T-cell (primary cell): Measurements from ENCODE around the gene BLOC1S1. TPM values are rescaled to one million over a fixed set of nuclear protein-coding genes. Genes with fewer than 3 reads are reported as not detected.

Experiments used
- ATAC-seq, 4 experiments: fragments of 200-7000 bp in 3 of 4; fragments of 150-1000 bp in 1 of 4; cut with Tn5 transposase; replicated peaks in 1 of 4; 1 replicate in 3 of 4; 2 replicates in 1 of 4; pipeline ENCODE4 v1.10.0; 2021; ENCODE audit warnings: moderate library complexity in 3 of 4, mild to moderate bottlenecking in 2 of 4, moderate number of reproducible peaks in 1 of 4
- CTCF ChIA-PET, 2 donors: fragments of 300-600 bp; sonication (Branson Sonifier 250); formaldehyde crosslinking; loops; one replicate each; lab custom pipeline; 2022; ENCODE audit warnings: antibody characterized with exemption in 2 of 2; lab: Charles Lee
- POLR2A ChIA-PET, 2 donors: fragments of 300-600 bp; sonication (Branson Sonifier 250); formaldehyde crosslinking; loops; one replicate each; lab custom pipeline; 2022; ENCODE audit warnings: antibody characterized with exemption in 2 of 2; lab: Charles Lee
- DNase-seq, 35 experiments: peaks; one replicate each; pipeline versions ENCODE4 v3.0.0 to v3.0.0-alpha.2; 2013 to 2023
- H3K27ac ChIP-seq: one replicate; pipeline ENCODE4 v1.5.1; 2013; ENCODE audit warnings: low read length
- H3K27me3 ChIP-seq, 2 experiments: replicated peaks in 1 of 2; 1 replicate in 1 of 2; 2 replicates in 1 of 2; pipeline versions ENCODE4 v1.6.1 to v1.7.0; 2013; ENCODE audit warnings: low read length in 1 of 2, mixed read lengths in 1 of 2; ENCODE audit not compliant: control insufficient read depth in 2 of 2, insufficient read depth in 2 of 2; ENCODE audit errors: extremely low read depth in 1 of 2
- H3K36me3 ChIP-seq, 2 donors: 1 replicate in 1 of 2; 2 replicates in 1 of 2; pipeline versions ENCODE4 v1.6.1 to v1.7.0; 2013; ENCODE audit warnings: low read length in 1 of 2; ENCODE audit not compliant: control insufficient read depth in 2 of 2, insufficient read depth in 1 of 2; ENCODE audit errors: extremely low read depth in 1 of 2
- H3K4me1 ChIP-seq, 2 experiments: 1 replicate in 1 of 2; 2 replicates in 1 of 2; pipeline versions ENCODE4 v1.6.1 to v1.7.0; 2013; ENCODE audit warnings: low read length in 2 of 2, mixed read lengths in 1 of 2; ENCODE audit not compliant: insufficient read depth in 2 of 2, control insufficient read depth in 1 of 2; ENCODE audit errors: extremely low read depth in 1 of 2
- H3K4me3 ChIP-seq, 2 donors: 1 replicate in 1 of 2; 2 replicates in 1 of 2; pipeline versions ENCODE4 v1.5.1 to v1.7.0; 2013; ENCODE audit warnings: mild to moderate bottlenecking in 2 of 2, low read length in 1 of 2, moderate library complexity in 1 of 2; ENCODE audit not compliant: control insufficient read depth in 1 of 2; ENCODE audit errors: extremely low read depth in 1 of 2
- H3K9me3 ChIP-seq: 2 replicates; pipeline ENCODE4 v1.7.0; 2013
- H3K27ac Mint-ChIP-seq, 2 donors: one replicate each; pipeline ENCODE4 v1.8.0; 2020 to 2021; ENCODE audit warnings: mild to moderate bottlenecking in 2 of 2, mixed read lengths in 2 of 2
- H3K27me3 Mint-ChIP-seq, 2 donors: one replicate each; pipeline ENCODE4 v1.8.0; 2021 to 2022; ENCODE audit warnings: mixed read lengths in 2 of 2
- H3K36me3 Mint-ChIP-seq: one replicate; pipeline ENCODE4 v1.8.0; 2021; ENCODE audit warnings: mixed read lengths
- H3K4me1 Mint-ChIP-seq, 3 donors: one replicate each; pipeline ENCODE4 v1.8.0; 2020 to 2022; ENCODE audit warnings: mixed read lengths in 3 of 3, mild to moderate bottlenecking in 1 of 3
- H3K4me3 Mint-ChIP-seq, 3 donors: one replicate each; pipeline ENCODE4 v1.8.0; 2020 to 2022; ENCODE audit warnings: mild to moderate bottlenecking in 3 of 3, mixed read lengths in 3 of 3, moderate library complexity in 3 of 3
- H3K9me3 Mint-ChIP-seq, 3 donors: one replicate each; pipeline ENCODE4 v1.8.0; 2020 to 2022; ENCODE audit warnings: mixed read lengths in 3 of 3
- WGBS: methylation state at CpG from one replicate; pipeline ENCODE4 v1.1.5; 2013; ENCODE audit warnings: missing lambda C conversion rate; ENCODE audit not compliant: insufficient coverage; 5-methylcytosine and 5-hydroxymethylcytosine counted together
- total RNA-seq, 35 experiments: library from RNA in 6 of 35; stranded (reverse) in 6 of 35; fragments of 120-200 nt in 1 of 35; gene quantifications; one replicate each; pipeline versions ENCODE4 v1.2.1 to v1.2.4 and lab custom pipeline; 2013 to 2026

The BLOC1S1 gene
- total RNA-seq, 5 donors from 2014 or later (not counting 1 experiment from before 2014, with no cell fraction given), result 49.4 to 76.6 (median 72.7) TPM

DNA sequence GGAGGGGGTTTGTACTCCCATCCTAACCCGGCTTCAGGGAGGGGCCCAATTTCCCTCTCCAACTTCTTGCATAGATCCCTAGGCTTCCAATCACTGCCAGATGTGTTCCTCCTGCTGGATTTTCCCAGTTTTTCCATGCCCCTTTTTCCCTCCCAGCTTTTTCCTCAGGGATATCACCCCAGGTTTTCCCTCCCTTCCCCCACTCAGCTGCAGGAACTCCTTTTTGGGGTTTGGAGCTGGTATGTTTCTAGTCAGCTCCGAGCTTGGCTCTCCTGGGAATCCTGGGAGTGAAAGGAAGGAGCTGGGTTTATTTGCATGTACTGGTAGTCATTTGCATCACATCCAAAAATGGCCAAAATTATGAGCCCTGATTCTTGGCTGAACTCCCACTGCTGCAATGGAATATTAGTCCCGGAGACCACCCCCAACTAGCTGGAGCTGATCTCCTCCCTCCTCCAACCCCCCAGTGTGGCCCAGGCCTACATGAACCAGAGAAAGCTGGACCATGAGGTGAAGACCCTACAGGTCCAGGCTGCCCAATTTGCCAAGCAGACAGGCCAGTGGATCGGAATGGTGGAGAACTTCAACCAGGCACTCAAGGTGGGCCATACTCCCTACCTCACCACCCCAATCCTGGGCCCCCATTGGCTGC is 2.9 kb downstream of the BLOC1S1 start:
- H3K4me3 ChIP-seq, result no peak overlapping the region
- H3K27ac ChIP-seq, result no peak overlapping the region
- H3K9me3 ChIP-seq, result no peaks in the 10 kb centered on the region
- WGBS, result no CpG with 5 or more reads among the region's 4 CpGs
- POLR2A ChIA-PET, result interaction anchor here in 1 of 2 donors (0.6 kb wide), 1 partner anchor 233 kb away, joined by 3 read pairs; no protein-coding TSS in a partner anchor
- peak overlapping the region in 1 of 2 donors; percentile 58 for H3K27ac Mint-ChIP-seq
- H3K4me3 Mint-ChIP-seq, result no peak overlapping the region
- CTCF ChIA-PET, result no interaction called here
- H3K9me3 Mint-ChIP-seq, result no peaks in the 10 kb centered on the region
- H3K4me1 ChIP-seq, result peaks cover 9 to 48% of the 10 kb centered on the region in 2 experiments
- H3K36me3 Mint-ChIP-seq, result peaks cover 3% of the 10 kb centered on the region
- peaks cover 0 to 1% of the 10 kb centered on the region in 2 donors for H3K27me3 Mint-ChIP-seq
- ATAC-seq, result no peak
- H3K4me1 Mint-ChIP-seq, result peaks cover 23 to 45% (median 34%) of the 10 kb centered on the region in 3 donors
- H3K36me3 ChIP-seq, result peaks cover 6 to 24% of the 10 kb centered on the region in 2 donors
- no peaks in the 10 kb centered on the region for H3K27me3 ChIP-seq
- no peak for DNase-seq

DNA sequence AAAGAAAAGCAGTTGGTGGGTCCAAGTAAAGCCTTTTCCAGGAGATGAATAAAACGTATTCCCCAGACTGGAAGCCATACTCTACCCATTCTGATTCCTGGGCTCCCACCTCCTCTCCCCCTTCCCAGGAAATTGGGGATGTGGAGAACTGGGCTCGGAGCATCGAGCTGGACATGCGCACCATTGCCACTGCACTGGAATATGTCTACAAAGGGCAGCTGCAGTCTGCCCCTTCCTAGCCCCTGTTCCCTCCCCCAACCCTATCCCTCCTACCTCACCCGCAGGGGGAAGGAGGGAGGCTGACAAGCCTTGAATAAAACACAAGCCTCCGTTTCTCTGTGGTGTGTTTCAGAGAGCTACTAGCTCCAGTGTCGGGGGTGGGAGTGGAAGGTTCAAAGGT is 3.5 kb downstream of the BLOC1S1 start:
- no peak for DNase-seq
- no peaks in the 10 kb centered on the region for H3K9me3 ChIP-seq
- peaks cover 9 to 48% of the 10 kb centered on the region in 2 experiments for H3K4me1 ChIP-seq
- no peak overlapping the region for H3K4me3 Mint-ChIP-seq
- peaks cover 6 to 24% of the 10 kb centered on the region in 2 donors for H3K36me3 ChIP-seq
- H3K4me1 Mint-ChIP-seq, result peaks cover 23 to 45% (median 34%) of the 10 kb centered on the region in 3 donors
- ChIA-PET POLR2A (no interaction called here), CTCF (interaction anchor here (0.6 to 0.7 kb wide), 2 partner anchors 19 to 28 kb away, joined by 3 to 5 read pairs; no protein-coding TSS in a partner anchor)
- no peak overlapping the region for H3K27ac Mint-ChIP-seq
- H3K4me3 ChIP-seq, result no peak overlapping the region
- H3K27me3 Mint-ChIP-seq, result peaks cover 0 to 1% of the 10 kb centered on the region in 2 donors
- H3K36me3 Mint-ChIP-seq, result peaks cover 3% of the 10 kb centered on the region
- no peak overlapping the region for H3K27ac ChIP-seq
- 80% methylated on average over 1 of the region's 7 CpGs for WGBS
- no peak for ATAC-seq
- H3K27me3 ChIP-seq, result no peaks in the 10 kb centered on the region
- no peaks in the 10 kb centered on the region for H3K9me3 Mint-ChIP-seq

DNA sequence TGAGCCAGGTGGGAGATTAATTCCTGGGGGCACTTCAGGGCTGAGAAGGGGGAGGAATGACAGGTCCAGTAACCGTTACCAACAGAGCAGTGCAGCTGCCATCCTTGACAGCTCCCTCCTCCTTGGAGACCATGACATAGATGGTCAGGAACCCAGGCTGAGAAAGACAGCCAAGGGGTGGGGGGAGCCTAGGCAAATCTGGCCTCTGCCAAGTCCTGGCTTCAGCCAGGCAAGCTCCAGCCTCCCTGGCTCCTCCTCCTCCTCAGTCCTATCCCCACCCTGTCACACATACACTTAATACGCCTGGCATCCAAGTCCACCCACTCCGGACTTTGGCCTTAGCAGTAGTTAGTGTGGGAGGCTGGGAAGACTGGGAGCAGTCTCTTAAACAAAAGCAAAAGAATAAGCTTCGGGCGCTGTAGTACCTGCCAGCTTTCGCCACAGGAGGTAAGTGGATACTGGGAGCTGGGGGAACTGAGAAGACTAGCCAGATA is 4.3 kb downstream of the BLOC1S1 start, which contains the start of gene RDH5:
TSS of gene RDH5 (plus strand) at position 323 of the 494 bp plus-strand sequence. CDS start 792 bp downstream, outside the sequence.
- Histone ChIP-seq H3K27ac (no peak within 1 kb of the TSS), H3K4me1 (peaks cover 9 to 55% of the 10 kb centered on the region in 2 experiments), H3K36me3 (peaks cover 6 to 28% of the 10 kb centered on the region in 2 donors), H3K9me3 (no peaks in the 10 kb centered on the region), H3K27me3 (no peaks in the 10 kb centered on the region), H3K4me3 (no peak within 1 kb of the TSS)
- H3K4me3 Mint-ChIP-seq, result no peak within 1 kb of the TSS
- ATAC-seq (no peak), DNase-seq (no peak)
- ChIA-PET POLR2A (no interaction called here), CTCF (interaction anchor here in 1 of 2 donors (0.7 kb wide), 1 partner anchor 18 kb away, joined by 3 read pairs; no protein-coding TSS in a partner anchor)
- peak within 1 kb of the TSS in 1 of 2 donors; percentile 15 for H3K27ac Mint-ChIP-seq
- peaks cover 3% of the 10 kb centered on the region for H3K36me3 Mint-ChIP-seq
- H3K4me1 Mint-ChIP-seq, result peaks cover 28 to 50% (median 40%) of the 10 kb centered on the region in 3 donors
- peaks cover 0 to 1% of the 10 kb centered on the region in 2 donors for H3K27me3 Mint-ChIP-seq
- no CpG with 5 or more reads among the region's 6 CpGs for WGBS
- no peaks in the 10 kb centered on the region for H3K9me3 Mint-ChIP-seq

DNA sequence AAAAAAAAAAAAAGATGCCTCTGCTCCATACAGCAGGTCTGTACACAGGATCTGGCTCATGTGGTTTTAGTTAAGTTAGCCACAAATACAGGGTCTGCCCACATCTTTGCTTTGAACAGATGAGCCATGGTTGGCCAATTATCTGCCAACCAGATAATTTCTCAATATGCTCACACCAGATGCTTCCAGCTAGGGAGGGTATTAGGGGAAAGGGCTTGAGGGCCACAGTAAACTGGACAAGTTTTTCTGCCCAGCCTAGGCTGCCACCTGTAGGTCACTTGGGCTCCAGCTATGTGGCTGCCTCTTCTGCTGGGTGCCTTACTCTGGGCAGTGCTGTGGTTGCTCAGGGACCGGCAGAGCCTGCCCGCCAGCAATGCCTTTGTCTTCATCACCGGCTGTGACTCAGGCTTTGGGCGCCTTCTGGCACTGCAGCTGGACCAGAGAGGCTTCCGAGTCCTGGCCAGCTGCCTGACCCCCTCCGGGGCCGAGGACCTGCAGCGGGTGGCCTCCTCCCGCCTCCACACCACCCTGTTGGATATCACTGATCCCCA is 5.1 kb downstream of the BLOC1S1 start:
- H3K36me3 ChIP-seq, result peaks cover 6 to 31% of the 10 kb centered on the region in 2 donors
- Mint-ChIP-seq H3K9me3 (no peaks in the 10 kb centered on the region), H3K27me3 (no peaks in the 10 kb centered on the region), H3K4me1 (peaks cover 28 to 50% (median 32%) of the 10 kb centered on the region in 3 donors), H3K27ac (no peak overlapping the region), H3K36me3 (peaks cover 5% of the 10 kb centered on the region), H3K4me3 (no peak overlapping the region)
- H3K4me3 ChIP-seq, result no peak overlapping the region
- ChIA-PET CTCF (no interaction called here), POLR2A (no interaction called here)
- 98% methylated on average over 7 of the region's 9 CpGs for WGBS
- H3K27ac ChIP-seq, result no peak overlapping the region
- H3K9me3 ChIP-seq, result no peaks in the 10 kb centered on the region
- no peaks in the 10 kb centered on the region for H3K27me3 ChIP-seq
- no peak for ATAC-seq
- peaks cover 5 to 49% of the 10 kb centered on the region in 2 experiments for H3K4me1 ChIP-seq
- no peak for DNase-seq

GRCh38 chr12:55721601-55722213 is 5.9 kb downstream of the BLOC1S1 start:
- ChIA-PET CTCF (no interaction called here), POLR2A (no interaction called here)
- Histone ChIP-seq H3K4me1 (peaks cover 2 to 43% of the 10 kb centered on the region in 2 experiments), H3K27me3 (no peaks in the 10 kb centered on the region), H3K4me3 (no peak overlapping the region), H3K9me3 (no peaks in the 10 kb centered on the region), H3K36me3 (peaks cover 6 to 34% of the 10 kb centered on the region in 2 donors), H3K27ac (no peak overlapping the region)
- H3K9me3 Mint-ChIP-seq, result no peaks in the 10 kb centered on the region
- peaks cover 25 to 50% (median 33%) of the 10 kb centered on the region in 3 donors for H3K4me1 Mint-ChIP-seq
- ATAC-seq, result no peak
- 84% methylated on average over 9 of the region's 14 CpGs for WGBS
- DNase-seq, result no peak
- H3K27ac Mint-ChIP-seq, result peak overlapping the region in 1 of 2 donors; percentile 45
- no peak overlapping the region for H3K4me3 Mint-ChIP-seq
- H3K36me3 Mint-ChIP-seq, result peaks cover 6% of the 10 kb centered on the region
- H3K27me3 Mint-ChIP-seq, result no peaks in the 10 kb centered on the region

DNA sequence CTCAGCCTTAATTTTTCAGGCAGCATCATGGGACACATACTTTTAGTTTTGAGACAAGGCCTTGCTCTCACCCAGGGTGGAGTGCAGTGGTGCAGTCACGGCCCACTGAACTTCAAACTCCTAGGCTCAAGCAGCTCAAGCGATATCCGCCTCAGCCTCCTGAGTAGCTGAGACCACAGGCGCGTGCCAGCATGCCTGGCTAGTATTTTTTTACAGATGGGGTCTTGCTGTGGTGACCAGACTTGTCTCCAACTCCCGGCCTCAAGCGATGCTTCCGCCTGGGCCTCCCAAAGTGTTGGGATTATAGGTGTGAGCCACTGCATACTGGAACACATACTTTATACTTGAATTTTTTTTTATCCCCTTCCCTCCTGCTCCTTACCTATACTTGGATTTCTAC is 7.1 kb downstream of the BLOC1S1 start:
- peaks cover 28 to 50% (median 31%) of the 10 kb centered on the region in 3 donors for H3K4me1 Mint-ChIP-seq
- H3K36me3 ChIP-seq, result peaks cover 6 to 34% of the 10 kb centered on the region in 2 donors
- H3K27ac Mint-ChIP-seq, result no peak overlapping the region
- peaks cover 6% of the 10 kb centered on the region for H3K36me3 Mint-ChIP-seq
- no peak for DNase-seq
- WGBS, result 100% methylated on average over 5 of the region's 8 CpGs
- H3K27ac ChIP-seq, result no peak overlapping the region
- no peak overlapping the region for H3K4me3 Mint-ChIP-seq
- ChIA-PET CTCF (interaction anchor here in 1 of 2 donors (0.5 kb wide), 1 partner anchor 8 kb away, joined by 3 read pairs; no protein-coding TSS in a partner anchor), POLR2A (no interaction called here)
- no peaks in the 10 kb centered on the region for H3K27me3 ChIP-seq
- no peak for ATAC-seq
- H3K4me1 ChIP-seq, result peaks cover 2 to 43% of the 10 kb centered on the region in 2 experiments
- no peaks in the 10 kb centered on the region for H3K9me3 ChIP-seq
- no peaks in the 10 kb centered on the region for H3K9me3 Mint-ChIP-seq
- no peaks in the 10 kb centered on the region for H3K27me3 Mint-ChIP-seq
- H3K4me3 ChIP-seq, result no peak overlapping the region
